Neuronal stem cell (in vitro differentiated cells): ENCODE measurements around the gene MUS81.

ENCODE experiments used
- DNase-seq: peaks from one replicate; pipeline ENCODE4 v3.0.0-alpha.2; 2013; ENCODE audit warnings: low spot score
- H2AFZ ChIP-seq: one replicate; pipeline ENCODE4 v1.6.1; 2013; ENCODE audit warnings: mild to moderate bottlenecking, low read length, inconsistent platforms
- H2AK5ac ChIP-seq: 2 replicates; pipeline ENCODE4 v1.6.1; 2013; ENCODE audit warnings: low read depth, mild to moderate bottlenecking, inconsistent platforms, low read length, moderate library complexity, mixed read lengths
- H2BK120ac ChIP-seq: 2 replicates; pipeline ENCODE4 v1.6.1; 2013; ENCODE audit warnings: low read depth, mild to moderate bottlenecking, inconsistent platforms, low read length, moderate library complexity, mixed read lengths
- H2BK12ac ChIP-seq: one replicate; pipeline ENCODE4 v1.6.1; 2013; ENCODE audit warnings: low read length, inconsistent platforms
- H2BK15ac ChIP-seq: 2 replicates; pipeline ENCODE4 v1.6.1; 2013; ENCODE audit warnings: mild to moderate bottlenecking, low read length, inconsistent platforms, mixed read lengths
- H2BK5ac ChIP-seq: one replicate; pipeline ENCODE4 v1.6.1; 2013; ENCODE audit warnings: inconsistent platforms, mild to moderate bottlenecking, low read length, moderate library complexity
- H3K14ac ChIP-seq: one replicate; pipeline ENCODE4 v1.6.1; 2013; ENCODE audit warnings: low read length, inconsistent platforms
- H3K18ac ChIP-seq: 2 replicates; pipeline ENCODE4 v1.6.1; 2013; ENCODE audit warnings: low read length, inconsistent platforms
- H3K23ac ChIP-seq: 2 replicates; pipeline ENCODE4 v1.6.1; 2013; ENCODE audit warnings: low read depth, mild to moderate bottlenecking, mixed read lengths, low read length, inconsistent platforms; ENCODE audit not compliant: poor library complexity
- H3K27ac ChIP-seq: replicated peaks from 3 replicates; pipeline ENCODE4 v1.5.1; 2013; ENCODE audit warnings: low read length, inconsistent platforms
- H3K27me3 ChIP-seq, 3 experiments: 2 replicates each; pipeline ENCODE4 v1.6.1; 2013; ENCODE audit warnings: low read length in 3 of 3, mild to moderate bottlenecking in 2 of 3, inconsistent platforms in 1 of 3, low read depth in 1 of 3, mixed read lengths in 1 of 3, moderate library complexity in 1 of 3; ENCODE audit not compliant: control insufficient read depth in 3 of 3, insufficient read depth in 3 of 3
- H3K36me3 ChIP-seq, 2 donors: replicated peaks in 1 of 2; 2 replicates each; pipeline ENCODE4 v1.6.1; 2013; ENCODE audit warnings: low read length in 2 of 2; ENCODE audit not compliant: control insufficient read depth in 2 of 2, insufficient read depth in 2 of 2
- H3K4ac ChIP-seq: 2 replicates; pipeline ENCODE4 v1.6.1; 2013; ENCODE audit warnings: inconsistent platforms, mild to moderate bottlenecking, low read length, moderate library complexity
- H3K4me1 ChIP-seq, 2 donors: 1 replicate in 1 of 2; 2 replicates in 1 of 2; pipeline ENCODE4 v1.6.1; 2013; ENCODE audit warnings: low read length in 2 of 2, low read depth in 1 of 2; ENCODE audit not compliant: control insufficient read depth in 2 of 2, insufficient read depth in 1 of 2
- H3K4me2 ChIP-seq: one replicate; pipeline ENCODE4 v1.6.1; 2013; ENCODE audit warnings: mild to moderate bottlenecking, low read length, inconsistent platforms; ENCODE audit not compliant: insufficient read depth, poor library complexity, severe bottlenecking
- H3K4me3 ChIP-seq, 2 donors: 2 replicates each; pipeline ENCODE4 v1.5.1; 2013; ENCODE audit warnings: low read length in 2 of 2, mild to moderate bottlenecking in 2 of 2, inconsistent platforms in 1 of 2, moderate library complexity in 1 of 2
- H3K79me1 ChIP-seq: one replicate; pipeline ENCODE4 v1.6.1; 2013; ENCODE audit warnings: low read depth, mild to moderate bottlenecking, inconsistent platforms, low read length, moderate library complexity
- H3K9ac ChIP-seq: one replicate; pipeline ENCODE4 v1.6.1; 2013; ENCODE audit warnings: mild to moderate bottlenecking, low read depth, low read length, inconsistent platforms; ENCODE audit not compliant: poor library complexity
- H3K9me3 ChIP-seq, 2 donors: replicated peaks in 1 of 2; 2 replicates each; pipeline versions ENCODE3 to v1.6.1; 2013; ENCODE audit warnings: low read length in 2 of 2, mild to moderate bottlenecking in 2 of 2, inconsistent platforms in 1 of 2, low read depth in 1 of 2, mixed read lengths in 1 of 2, moderate library complexity in 1 of 2; ENCODE audit not compliant: control insufficient read depth in 2 of 2, insufficient read depth in 1 of 2
- H4K8ac ChIP-seq: one replicate; pipeline ENCODE4 v1.6.1; 2013; ENCODE audit warnings: low read depth, mild to moderate bottlenecking, inconsistent platforms, low read length, moderate library complexity
- H4K91ac ChIP-seq: one replicate; pipeline ENCODE4 v1.6.1; 2013; ENCODE audit warnings: low read length, low read depth, mild to moderate bottlenecking, inconsistent platforms; ENCODE audit not compliant: poor library complexity
- WGBS, 2 donors: extraction: QIAGEN DNeasy Blood & Tissue Kit; methylation state at CpG; one replicate each; pipeline ENCODE4 v1.1.7; 2013; ENCODE audit warnings: missing lambda C conversion rate in 2 of 2, mixed read lengths in 1 of 2; ENCODE audit not compliant: insufficient read length in 2 of 2, insufficient replicate concordance in 1 of 2; ENCODE audit errors: extremely low coverage in 2 of 2; 5-methylcytosine and 5-hydroxymethylcytosine counted together

The MUS81 gene

GRCh38 chr11:65854161-65854592 is 6.1 kb upstream of the MUS81 start:
- Histone ChIP-seq H3K4me1 (peaks cover 4 to 6% of the 10 kb centered on the region in 2 donors), H3K36me3 (peaks cover 51 to 55% of the 10 kb centered on the region in 2 donors), H2BK5ac (no peak overlapping the region), H2BK12ac (no peak overlapping the region), H2BK15ac (no peak overlapping the region), H3K4ac (no peak overlapping the region), H2AK5ac (no peak overlapping the region), H4K91ac (no peak overlapping the region), H3K18ac (no peak overlapping the region), H3K4me3 (no peak overlapping the region), H3K79me1 (peaks cover 23% of the 10 kb centered on the region), H2BK120ac (no peak overlapping the region), H3K14ac (no peak overlapping the region), H3K9me3 (peaks cover 6 to 14% of the 10 kb centered on the region in 2 donors), H3K23ac (peak overlapping the region; percentile 3), H2AFZ (no peak overlapping the region), H3K27ac (no peak overlapping the region), H4K8ac (no peak overlapping the region), H3K4me2 (no peak overlapping the region), H3K27me3 (no peaks in the 10 kb centered on the region), H3K9ac (no peak overlapping the region)
- no peak for DNase-seq
- WGBS, 2 donors = no CpG with 5 or more reads among the region's 4 CpGs

- Histone ChIP-seq H2AK5ac (no peak overlapping the region), H3K27ac (no peak overlapping the region), H2BK12ac (no peak overlapping the region), H3K36me3 (peaks cover 51 to 55% of the 10 kb centered on the region in 2 donors), H3K18ac (no peak overlapping the region), H4K91ac (no peak overlapping the region), H3K4me3 (peak overlapping the region in 1 of 2 donors; percentile 83), H3K79me1 (peaks cover 23% of the 10 kb centered on the region), H3K14ac (no peak overlapping the region), H3K27me3 (no peaks in the 10 kb centered on the region), H2BK120ac (no peak overlapping the region), H2BK5ac (no peak overlapping the region), H2BK15ac (no peak overlapping the region), H3K9ac (peak overlapping the region; percentile 51), H3K4me2 (no peak overlapping the region), H3K4me1 (peaks cover under 1 to 8% of the 10 kb centered on the region in 2 donors), H4K8ac (no peak overlapping the region), H3K23ac (no peak overlapping the region), H3K4ac (no peak overlapping the region), H2AFZ (no peak overlapping the region), H3K9me3 (peaks cover 6 to 14% of the 10 kb centered on the region in 2 donors)
- WGBS, 2 donors = no CpG with 5 or more reads among the region's 15 CpGs
- DNase-seq = no peak
These were observed 5.1 kb upstream of the MUS81 start for GRCh38 chr11:65854852-65855837.

- DNase-seq = no peak
- H3K9me3 ChIP-seq = peaks cover 6 to 12% of the 10 kb centered on the region in 2 donors
- H3K9ac ChIP-seq = no peak overlapping the region
- no peak overlapping the region for H2AK5ac ChIP-seq
- H3K4me1 ChIP-seq = peaks cover 0 to 8% of the 10 kb centered on the region in 2 donors
- no peak overlapping the region for H2BK15ac ChIP-seq
- H3K4me2 ChIP-seq = no peak overlapping the region
- H3K14ac ChIP-seq = no peak overlapping the region
- H2BK120ac ChIP-seq = no peak overlapping the region
- H2AFZ ChIP-seq = no peak overlapping the region
- no peak overlapping the region for H4K8ac ChIP-seq
- no CpG with 5 or more reads among the region's 15 CpGs for WGBS, 2 donors
- no peak overlapping the region for H4K91ac ChIP-seq
- peaks cover 50 to 55% of the 10 kb centered on the region in 2 donors for H3K36me3 ChIP-seq
- H3K4ac ChIP-seq = no peak overlapping the region
- no peak overlapping the region for H2BK12ac ChIP-seq
- no peak overlapping the region for H3K23ac ChIP-seq
- H3K27me3 ChIP-seq = no peaks in the 10 kb centered on the region
- H3K27ac ChIP-seq = no peak overlapping the region
- peak overlapping the region in 1 of 2 donors; percentile 83 for H3K4me3 ChIP-seq
- H3K79me1 ChIP-seq = peaks cover 28% of the 10 kb centered on the region
- H3K18ac ChIP-seq = no peak overlapping the region
- H2BK5ac ChIP-seq = no peak overlapping the region
These were observed 4.3 kb upstream of the MUS81 start for GRCh38 chr11:65855927-65856363.
